ENCODE measurements around the gene PRKCB. TPM values are rescaled to one million over a fixed set of nuclear protein-coding genes. Genes with fewer than 3 reads are reported as not detected.
A peak's percentile ranks its signal among the peaks of the same experiment; 100 is the strongest.

The PRKCB gene
- total and polyA plus RNA-seq, 8 donors, result 13.5 to 74.3 (median 57.0) TPM

DNA sequence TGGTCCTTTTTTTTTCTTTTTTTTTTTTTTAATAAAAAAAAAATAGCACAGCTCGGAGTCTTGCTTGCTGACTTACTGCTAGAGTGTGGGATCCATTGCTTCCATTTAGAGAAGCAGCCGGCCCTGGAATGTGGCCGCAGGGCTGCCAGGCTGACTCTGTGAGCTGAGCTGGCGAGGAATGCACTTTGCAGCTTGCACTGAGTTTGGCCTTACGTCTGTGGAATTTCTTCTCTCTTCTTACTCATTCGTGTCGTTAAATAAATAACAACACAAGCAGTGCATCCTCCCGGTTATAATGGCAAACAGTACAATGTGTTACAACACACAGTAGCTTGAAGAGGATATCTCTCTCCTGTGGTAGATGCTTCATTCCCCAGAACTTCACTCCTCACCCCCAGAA lies 69.2 kb downstream of the PRKCB start:
- DNase-seq (peak in 3 of 4 donors; percentile 36 to 62 (median 44)), ATAC-seq (peak; percentile 72)
- H3K9me3 ChIP-seq, result no peaks in the 10 kb centered on the region
- TF ChIP-seq, protein P1, sequence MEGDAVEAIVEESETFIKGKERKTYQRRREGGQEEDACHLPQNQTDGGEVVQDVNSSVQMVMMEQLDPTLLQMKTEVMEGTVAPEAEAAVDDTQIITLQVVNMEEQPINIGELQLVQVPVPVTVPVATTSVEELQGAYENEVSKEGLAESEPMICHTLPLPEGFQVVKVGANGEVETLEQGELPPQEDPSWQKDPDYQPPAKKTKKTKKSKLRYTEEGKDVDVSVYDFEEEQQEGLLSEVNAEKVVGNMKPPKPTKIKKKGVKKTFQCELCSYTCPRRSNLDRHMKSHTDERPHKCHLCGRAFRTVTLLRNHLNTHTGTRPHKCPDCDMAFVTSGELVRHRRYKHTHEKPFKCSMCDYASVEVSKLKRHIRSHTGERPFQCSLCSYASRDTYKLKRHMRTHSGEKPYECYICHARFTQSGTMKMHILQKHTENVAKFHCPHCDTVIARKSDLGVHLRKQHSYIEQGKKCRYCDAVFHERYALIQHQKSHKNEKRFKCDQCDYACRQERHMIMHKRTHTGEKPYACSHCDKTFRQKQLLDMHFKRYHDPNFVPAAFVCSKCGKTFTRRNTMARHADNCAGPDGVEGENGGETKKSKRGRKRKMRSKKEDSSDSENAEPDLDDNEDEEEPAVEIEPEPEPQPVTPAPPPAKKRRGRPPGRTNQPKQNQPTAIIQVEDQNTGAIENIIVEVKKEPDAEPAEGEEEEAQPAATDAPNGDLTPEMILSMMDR (IDR thresholded peaks at IDR 0.05), result no peak
- H3K27me3 ChIP-seq, result no peaks in the 10 kb centered on the region
- H3K4me1 ChIP-seq, result peaks cover 0 to 16% of the 10 kb centered on the region in 2 donors
- no peak overlapping the region for H3K4me3 ChIP-seq
- no peaks in the 10 kb centered on the region for H3K36me3 ChIP-seq
- intact Hi-C loops (cut with DNase I), result no loop called here
- no peak overlapping the region for H3K27ac ChIP-seq

DNA sequence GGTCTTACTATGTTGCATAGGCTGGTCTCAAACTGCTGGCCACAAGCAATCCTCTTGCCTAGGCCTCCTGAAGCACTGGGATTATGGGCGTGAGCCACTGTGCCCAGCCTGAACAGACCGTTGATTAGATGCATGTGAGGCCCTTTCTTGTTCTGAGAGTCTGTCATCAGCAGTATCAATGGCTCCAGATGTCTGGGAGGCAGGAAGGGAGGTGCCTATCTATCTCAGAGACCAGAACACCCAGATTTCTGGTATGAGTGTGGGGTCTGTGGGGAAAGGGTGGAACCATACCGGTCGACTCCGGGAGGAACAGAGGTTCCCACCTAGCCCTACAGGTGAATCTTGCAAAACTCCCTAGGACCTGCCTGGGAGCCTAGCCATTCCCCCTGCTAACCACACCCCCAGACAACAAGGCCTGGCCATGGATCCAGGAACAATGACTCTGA lies 71.7 kb downstream of the PRKCB start:
- no peaks in the 10 kb centered on the region for H3K9me3 ChIP-seq
- TF ChIP-seq, protein P1 (IDR thresholded peaks at IDR 0.05), result no peak
- H3K27me3 ChIP-seq, result no peaks in the 10 kb centered on the region
- ATAC-seq (no peak), DNase-seq (no peak)
- H3K36me3 ChIP-seq, result no peaks in the 10 kb centered on the region
- intact Hi-C loops (cut with DNase I), result no loop called here
- no peak overlapping the region for H3K4me3 ChIP-seq
- no peak overlapping the region for H3K27ac ChIP-seq
- H3K4me1 ChIP-seq, result no peaks in the 10 kb centered on the region

DNA sequence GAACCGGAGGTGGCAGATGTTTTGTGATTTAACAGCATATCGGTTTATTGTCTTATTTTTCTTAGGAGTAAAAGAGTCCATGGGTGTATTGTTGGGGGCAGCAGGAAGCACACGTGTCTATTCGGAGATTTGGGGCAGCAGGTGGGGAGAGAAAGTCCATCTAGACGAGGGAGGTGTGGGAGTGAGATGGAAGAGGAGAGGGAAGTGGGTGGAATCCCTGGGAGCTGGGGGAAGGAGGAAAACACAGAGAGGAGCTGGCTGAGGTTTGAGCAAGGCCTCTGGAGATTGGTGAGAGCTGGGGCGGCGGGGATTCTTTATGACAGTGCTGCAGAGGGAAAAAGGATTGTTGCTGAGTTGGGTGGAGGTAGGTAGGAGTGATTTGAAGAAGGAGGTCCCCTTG lies 72.1 kb downstream of the PRKCB start:
- Histone ChIP-seq H3K27ac (no peak overlapping the region), H3K27me3 (no peaks in the 10 kb centered on the region), H3K36me3 (no peaks in the 10 kb centered on the region), H3K9me3 (no peaks in the 10 kb centered on the region), H3K4me3 (no peak overlapping the region), H3K4me1 (no peaks in the 10 kb centered on the region)
- intact Hi-C loops (cut with DNase I), result no loop called here
- DNase-seq, result no peak
- TF ChIP-seq, protein P1 (IDR thresholded peaks at IDR 0.05), result no peak
- no peak for ATAC-seq

DNA sequence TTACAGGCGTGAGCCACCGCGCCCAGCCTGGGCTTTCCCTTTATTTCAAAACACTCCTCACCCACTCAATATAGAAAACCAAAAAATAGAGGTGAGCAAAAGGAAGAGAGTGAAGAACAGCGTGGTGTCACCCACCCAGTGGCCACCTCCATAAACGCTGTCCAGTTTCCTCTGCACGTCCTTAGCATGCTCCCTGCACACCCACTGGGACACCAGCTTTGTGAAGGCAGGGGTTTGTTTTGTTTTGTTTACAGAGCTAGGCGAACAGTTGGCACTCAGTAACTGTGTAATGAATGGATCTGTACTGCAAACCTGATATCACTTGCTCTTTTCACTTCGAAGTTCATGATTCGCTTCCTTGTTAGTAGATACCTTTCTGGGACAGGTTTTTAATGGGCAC lies 73.0 kb downstream of the PRKCB start:
- ATAC-seq, result no peak
- Histone ChIP-seq H3K4me3 (no peak overlapping the region), H3K9me3 (no peaks in the 10 kb centered on the region), H3K36me3 (no peaks in the 10 kb centered on the region), H3K4me1 (no peaks in the 10 kb centered on the region), H3K27ac (no peak overlapping the region), H3K27me3 (no peaks in the 10 kb centered on the region)
- DNase-seq, result no peak
- intact Hi-C loops (cut with DNase I), result no loop called here
- TF ChIP-seq, protein P1 (IDR thresholded peaks at IDR 0.05), result no peak

DNA sequence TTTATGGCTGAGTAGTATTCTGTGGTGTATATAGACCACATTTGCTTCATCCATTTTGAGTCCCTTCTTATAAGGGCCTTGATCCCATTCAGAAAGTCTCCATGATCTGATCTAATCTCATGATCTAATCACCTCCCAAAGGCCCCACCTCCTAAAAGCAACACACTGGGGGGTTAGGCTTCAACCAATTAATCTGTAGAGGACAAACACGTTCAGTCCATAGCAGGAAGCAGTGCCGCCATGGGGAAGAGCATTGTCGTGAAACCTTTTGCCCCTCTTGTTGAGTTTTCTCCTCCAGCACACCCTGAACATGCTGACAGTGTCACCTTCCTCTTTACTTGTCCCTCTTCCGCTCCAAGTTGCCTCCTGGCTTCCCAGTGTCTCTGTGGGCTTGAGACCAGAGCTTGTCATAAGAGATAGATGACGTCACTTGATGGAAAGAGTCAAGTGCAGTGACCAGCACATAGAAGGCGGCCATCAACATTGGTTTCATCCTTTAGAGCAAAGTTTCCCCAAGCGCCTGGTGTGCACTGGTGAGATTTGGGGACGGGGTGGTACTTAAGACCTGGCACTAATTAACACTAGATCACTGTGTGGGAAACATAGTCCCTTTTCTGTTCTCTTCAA lies 74.1 kb downstream of the PRKCB start:
- ATAC-seq (no peak), DNase-seq (no peak)
- H3K36me3 ChIP-seq, result no peaks in the 10 kb centered on the region
- TF ChIP-seq, protein P1 (IDR thresholded peaks at IDR 0.05), result no peak
- no peaks in the 10 kb centered on the region for H3K9me3 ChIP-seq
- H3K4me1 ChIP-seq, result no peaks in the 10 kb centered on the region
- intact Hi-C loops (cut with DNase I), result no loop called here
- H3K27ac ChIP-seq, result no peak overlapping the region
- H3K4me3 ChIP-seq, result no peak overlapping the region
- no peaks in the 10 kb centered on the region for H3K27me3 ChIP-seq
